GM21825 (cell line): ENCODE results near the gene STX18.

ENCODE experiments used
- ATAC-seq: cut with Tn5 transposase; IDR thresholded peaks from one replicate; pipeline ENCODE4 v1.9.1; 2021; ENCODE audit warnings: mild to moderate bottlenecking, moderate library complexity; ENCODE audit not compliant: unreplicated experiment

STX18 gene

DNA sequence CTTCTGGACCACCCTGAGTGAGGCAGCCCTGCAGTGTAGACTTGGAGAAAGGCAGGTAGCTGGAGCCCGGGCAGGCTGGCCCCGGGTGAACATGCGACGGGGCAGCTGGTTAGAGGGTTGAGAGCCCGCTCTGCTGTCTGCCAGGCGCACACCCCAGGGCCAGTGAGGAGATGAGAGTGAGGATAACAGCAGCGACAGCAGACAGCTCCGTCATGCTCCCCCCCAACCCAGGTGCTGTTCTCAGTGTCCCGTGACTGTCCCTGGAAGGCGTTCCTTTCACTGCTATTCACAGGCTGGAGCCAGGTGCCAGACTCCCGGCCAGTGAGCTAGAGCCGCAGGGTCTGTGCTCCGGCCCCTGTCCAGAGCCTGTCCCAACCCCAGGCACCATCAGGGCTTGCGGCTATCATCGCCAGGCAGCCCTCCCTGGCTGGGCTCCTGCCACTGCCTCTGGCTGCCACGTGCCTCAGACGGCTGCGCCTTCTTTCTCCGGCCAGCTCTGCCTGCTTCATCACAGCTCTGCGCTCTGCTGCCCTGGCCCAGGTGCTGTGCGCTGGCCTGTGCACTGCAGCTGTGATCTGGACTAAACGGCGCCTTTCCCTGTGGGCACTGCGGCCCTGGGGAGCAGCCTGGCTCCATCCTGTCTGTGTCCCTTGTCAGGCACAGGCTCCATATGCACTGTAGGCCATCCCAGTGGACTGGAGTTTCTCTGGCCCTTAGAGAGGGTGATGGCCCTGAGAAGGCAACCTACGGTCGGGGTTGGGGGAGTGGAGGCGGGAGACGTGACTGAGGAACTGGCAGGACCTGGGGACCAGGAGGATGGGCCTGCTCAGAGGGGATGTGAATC, 135.2 kb downstream of the STX18 start:
- no peak for ATAC-seq

DNA sequence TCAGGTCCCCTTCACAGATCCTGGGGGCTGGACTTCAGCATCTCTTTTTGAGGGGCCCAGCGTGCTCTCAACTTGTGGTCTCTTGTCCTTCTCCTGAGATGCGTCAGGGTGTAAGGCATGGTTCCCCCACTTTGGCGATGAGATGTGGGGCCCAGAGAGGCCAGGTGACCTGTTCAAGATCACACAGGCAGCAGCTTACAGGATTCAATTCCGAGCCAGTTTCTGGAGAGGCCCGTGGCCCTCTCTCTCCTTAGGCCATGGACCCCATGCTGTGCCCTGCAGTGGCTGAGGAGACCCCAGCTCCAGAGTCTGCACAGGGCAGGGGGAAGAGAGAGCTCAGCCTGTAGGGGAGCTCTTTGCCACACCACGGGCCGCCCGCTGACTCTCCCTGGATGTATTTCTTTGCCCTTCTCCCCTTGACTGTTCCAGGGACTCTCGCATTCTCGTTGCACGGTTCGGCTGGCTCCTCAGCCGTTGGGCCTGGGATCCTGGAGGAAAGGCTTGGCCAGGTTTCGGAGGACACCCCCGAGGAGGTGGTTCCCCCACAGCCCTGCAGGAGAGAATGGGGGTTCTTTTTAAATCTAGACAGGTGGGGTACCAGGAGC, 136.4 kb downstream of the STX18 start:
- ATAC-seq: no peak

DNA sequence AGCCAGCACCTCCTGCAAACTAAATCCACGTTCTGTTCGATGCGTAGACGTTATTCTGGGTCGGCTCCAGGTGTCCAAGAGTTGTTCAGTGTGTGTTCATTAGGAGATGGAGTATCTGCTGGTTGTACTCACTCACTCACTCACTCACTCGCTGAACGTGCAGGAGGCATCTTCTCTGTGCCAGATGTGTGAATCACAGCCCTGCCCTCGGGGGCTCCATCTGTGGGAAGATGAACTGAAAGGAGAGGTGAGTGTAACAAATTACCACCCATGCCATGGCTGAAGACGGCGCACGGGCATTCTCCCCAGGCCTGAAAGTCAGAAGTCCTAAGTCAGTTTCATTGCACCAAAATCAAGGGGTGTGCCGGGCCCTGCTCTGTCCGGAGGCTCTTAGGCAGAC, 138.9 kb downstream of the STX18 start:
- ATAC-seq: no peak

- ATAC-seq: no peak
Observed at GRCh38 chr4:4401036-4401435, 140.8 kb downstream of the STX18 start.

GRCh38 chr4:4398430-4398829, 143.4 kb downstream of the STX18 start:
- no peak for ATAC-seq

- ATAC-seq: no peak
Observed at GRCh38 chr4:4397441-4397819, 144.4 kb downstream of the STX18 start.

GRCh38 chr4:4396628-4397440, 145.0 kb downstream of the STX18 start:
- ATAC-seq: no peak

- peak; percentile 75 for ATAC-seq
Observed at GRCh38 chr4:4395849-4396627, 145.8 kb downstream of the STX18 start.

DNA sequence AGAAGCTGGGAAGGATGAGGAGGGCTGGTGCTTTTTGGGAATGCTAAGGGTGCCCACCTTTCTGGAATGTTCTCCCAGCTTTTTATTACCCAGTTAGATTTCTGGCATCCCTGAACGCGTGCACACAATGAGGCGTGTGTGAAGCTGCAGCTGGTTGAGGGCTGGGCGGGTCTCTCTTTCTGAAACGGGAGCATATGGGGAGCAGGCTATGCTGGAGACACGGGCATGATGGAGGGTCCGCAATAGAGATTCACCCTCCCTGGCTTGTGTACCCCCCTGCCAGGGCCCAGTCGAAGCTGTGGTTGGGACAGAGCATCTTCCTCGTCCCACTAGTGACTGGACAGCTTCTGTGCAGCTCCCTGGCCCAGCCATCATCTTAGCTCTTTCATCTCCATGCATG, 146.5 kb downstream of the STX18 start:
- no peak for ATAC-seq

DNA sequence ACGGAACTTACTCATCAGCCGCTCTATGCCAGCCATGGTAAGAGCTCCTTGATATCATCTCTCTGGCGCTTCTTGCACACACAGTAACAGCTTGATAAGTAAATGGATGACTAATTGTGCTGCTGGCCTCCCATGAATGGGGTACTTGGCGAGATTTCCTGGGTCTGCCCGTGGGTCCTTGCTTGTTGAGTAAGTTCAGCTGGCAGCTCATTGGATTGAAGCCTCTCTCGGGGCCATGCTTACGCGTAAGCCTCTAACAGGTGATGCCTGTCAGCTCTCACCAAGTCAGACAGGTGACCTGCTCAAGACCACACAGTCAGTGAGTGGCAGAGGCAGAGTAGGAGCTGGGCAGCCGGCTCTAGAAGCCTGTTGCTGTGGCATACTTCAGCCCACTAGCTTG, 147.2 kb downstream of the STX18 start:
- ATAC-seq: no peak

DNA sequence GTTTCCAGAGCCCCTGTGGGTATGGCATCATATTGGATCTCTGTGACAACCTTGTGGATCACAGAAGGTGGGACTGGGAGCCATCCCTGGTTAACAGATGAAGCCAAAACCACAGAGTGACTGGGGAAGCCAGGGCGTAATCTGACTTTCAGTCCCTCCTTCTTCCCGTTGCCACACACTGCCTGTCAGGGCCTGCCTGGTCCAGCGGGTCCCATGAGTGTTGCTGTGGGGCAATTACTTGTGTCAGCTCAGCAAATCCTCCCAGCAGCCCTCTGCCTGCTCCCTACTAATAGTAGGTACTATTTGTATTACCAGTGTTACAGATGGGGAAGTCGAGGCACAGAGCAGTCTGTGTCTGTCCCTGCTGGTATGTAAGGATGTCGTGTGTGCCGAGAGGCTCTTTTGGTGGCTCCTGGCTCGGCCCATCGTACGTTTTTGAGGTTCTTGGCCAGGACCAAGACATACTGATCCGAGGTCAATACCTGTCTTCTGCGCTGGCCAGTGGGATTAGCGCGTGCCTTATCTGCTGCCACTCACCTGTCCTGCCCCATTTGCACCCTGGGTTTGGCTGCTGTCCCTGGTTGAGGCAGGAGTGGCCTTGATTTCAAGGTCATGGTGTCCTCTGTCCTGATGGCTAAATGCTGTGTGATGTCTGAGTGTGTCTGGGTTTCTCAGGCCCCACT, 149.2 kb downstream of the STX18 start:
- ATAC-seq: no peak

- ATAC-seq: no peak
Observed at GRCh38 chr4:4391866-4392265, 150.0 kb downstream of the STX18 start.

DNA sequence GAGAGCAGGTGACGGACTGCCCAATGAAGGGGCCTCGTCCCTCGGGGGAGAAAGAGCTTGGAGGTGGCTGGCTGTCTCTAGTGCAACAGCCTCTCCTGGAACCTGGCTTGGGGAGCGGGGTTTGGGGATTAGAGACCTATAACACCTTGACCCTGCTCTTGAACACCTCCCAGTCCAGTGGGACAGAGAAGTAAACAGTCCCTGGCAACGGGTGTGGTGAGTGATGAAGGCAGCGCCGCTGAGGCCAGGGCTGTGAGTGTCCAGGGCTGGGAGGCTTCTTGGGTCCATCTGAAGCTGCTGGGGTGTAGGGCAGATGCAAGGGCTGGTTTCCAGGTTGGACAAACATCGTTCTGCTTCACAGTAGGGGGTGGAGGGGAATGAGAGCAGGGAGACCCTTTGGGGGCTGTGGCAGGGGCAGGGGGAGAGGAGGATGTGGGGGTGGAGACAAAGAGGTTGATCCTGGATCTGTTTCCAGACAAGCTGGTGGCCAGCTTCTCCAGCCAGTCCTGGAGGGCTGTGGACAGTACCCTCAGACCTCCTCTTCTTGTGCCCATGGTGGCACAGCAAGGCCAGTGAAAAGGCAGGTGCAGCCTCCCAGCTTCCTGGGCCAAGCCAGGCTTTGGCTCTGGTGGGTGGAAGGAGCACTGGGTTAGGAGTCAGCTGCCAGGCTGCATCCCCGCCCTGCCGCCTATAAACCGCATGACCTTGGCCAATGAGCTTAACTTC, 151.2 kb downstream of the STX18 start:
- no peak for ATAC-seq

GRCh38 chr4:4390046-4390445, 151.8 kb downstream of the STX18 start:
- ATAC-seq: no peak

- ATAC-seq: no peak
Observed at GRCh38 chr4:4388836-4389575, 152.8 kb downstream of the STX18 start.

GRCh38 chr4:4388311-4388790, 153.5 kb downstream of the STX18 start:
- no peak for ATAC-seq

- no peak for ATAC-seq
Observed at GRCh38 chr4:4387531-4388310, 154.1 kb downstream of the STX18 start.

DNA sequence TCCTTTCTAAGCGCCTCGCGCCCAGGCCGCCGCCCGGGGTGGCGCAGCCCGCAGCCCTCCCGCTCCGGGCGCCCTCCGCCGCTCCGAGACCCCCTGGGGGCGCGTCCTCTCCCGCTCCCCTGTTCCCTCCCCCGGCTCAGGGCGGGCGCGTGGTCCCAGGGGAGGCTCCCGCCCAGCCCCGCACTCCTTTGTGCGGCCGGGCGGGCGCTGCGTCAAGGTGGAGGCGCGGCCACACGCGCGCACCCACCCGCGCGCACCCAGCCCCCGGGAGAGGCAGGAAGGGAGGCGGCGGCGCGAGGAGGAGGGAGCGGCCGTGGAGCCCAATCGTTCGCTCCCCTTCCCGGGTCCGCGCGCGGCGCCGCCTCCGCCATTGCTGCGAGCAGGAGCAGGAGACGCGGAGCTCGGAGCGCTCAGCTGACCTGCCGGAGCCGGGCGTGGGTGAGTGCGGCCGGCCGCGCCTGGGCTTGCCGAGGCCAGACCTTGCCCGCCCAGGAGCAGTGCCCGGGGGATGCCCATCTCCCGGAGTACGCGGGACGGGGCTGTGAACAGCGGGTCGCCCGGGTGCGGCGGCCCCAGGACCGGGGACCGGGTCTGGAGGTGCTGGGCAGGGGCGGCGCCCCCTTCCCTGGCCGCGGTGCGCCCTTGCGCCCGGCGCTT, 155.0 kb downstream of the STX18 start, which contains the start of gene NSG1:
Gene NSG1, plus strand, starts transcription at position 367 of the 657 bp plus-strand sequence. CDS start 528 bp downstream, outside the sequence.
- ATAC-seq: no peak
